H1 (cell line): Measurements from ENCODE around the gene MYRIP. TPM values are rescaled to one million over a fixed set of nuclear protein-coding genes. Genes with fewer than 3 reads are reported as not detected.

Source experiments
- CTCF ChIA-PET: fragments of 300-600 bp; sonication (Branson Sonifier 250); formaldehyde crosslinking; loops from one replicate; lab custom pipeline; 2021; ENCODE audit not compliant: partially characterized antibody; lab: Charles Lee
- POLR2A ChIA-PET: fragments of 300-600 bp; sonication (Branson Sonifier 250); formaldehyde crosslinking; loops from one replicate; lab custom pipeline; 2021; ENCODE audit warnings: inconsistent platforms; ENCODE audit not compliant: partially characterized antibody; lab: Charles Lee
- DNase-seq, 2 experiments: peaks; one replicate each; pipeline versions ENCODE4 v3.0.0 to v3.0.0-alpha.2; 2010 to 2022; ENCODE audit warnings: low spot score in 2 of 2, low read depth in 1 of 2, mixed read lengths in 1 of 2
- FAIRE-seq: peaks from 2 replicates; lab custom pipeline; 2011; peaks lifted over from hg19 to GRCh38; lab: Jason Lieb, UNC
- H2AFZ ChIP-seq: 2 replicates; pipeline ENCODE4 v1.8.1; 2012; ENCODE audit warnings: low read length, inconsistent platforms
- H2AK5ac ChIP-seq: 2 replicates; pipeline ENCODE4 v1.6.1; 2013; ENCODE audit warnings: low read depth, low read length
- H2BK120ac ChIP-seq: replicated peaks from 2 replicates; pipeline ENCODE3; 2013; ENCODE audit warnings: low read depth, low read length, inconsistent platforms
- H2BK12ac ChIP-seq: 2 replicates; pipeline ENCODE4 v1.6.1; 2013; ENCODE audit warnings: low read depth, low read length
- H2BK15ac ChIP-seq: 2 replicates; pipeline ENCODE4 v1.6.1; 2013; ENCODE audit warnings: low read length
- H2BK20ac ChIP-seq: 2 replicates; pipeline ENCODE4 v1.6.1; 2013; ENCODE audit warnings: low read length
- H2BK5ac ChIP-seq: 2 replicates; pipeline ENCODE4 v1.6.1; 2013; ENCODE audit warnings: low read depth, low read length
- H3K14ac ChIP-seq: 2 replicates; pipeline ENCODE4 v1.6.1; 2013; ENCODE audit warnings: inconsistent platforms; ENCODE audit not compliant: insufficient read length
- H3K18ac ChIP-seq: 2 replicates; pipeline ENCODE4 v1.6.1; 2013; ENCODE audit warnings: low read length; ENCODE audit errors: extremely low read depth
- H3K23ac ChIP-seq: 2 replicates; pipeline ENCODE4 v1.6.1; 2013; ENCODE audit warnings: inconsistent platforms; ENCODE audit not compliant: insufficient read length
- H3K23me2 ChIP-seq: 2 replicates; pipeline ENCODE4 v1.6.1; 2013; ENCODE audit warnings: low read depth, low read length
- H3K27ac ChIP-seq: 2 replicates; pipeline ENCODE4 v1.6.1; 2011; ENCODE audit warnings: low read depth, low read length, inconsistent platforms
- H3K27me3 ChIP-seq, 4 experiments: replicated peaks in 1 of 4; 1 replicate in 1 of 4; 2 replicates in 3 of 4; pipeline versions ENCODE4 v1.6.1 to v1.8.1; 2011 to 2013; ENCODE audit warnings: low read length in 3 of 4, mild to moderate bottlenecking in 3 of 4, inconsistent platforms in 2 of 4, mixed read lengths in 2 of 4, moderate library complexity in 1 of 4; ENCODE audit not compliant: control insufficient read depth in 3 of 4, insufficient read depth in 3 of 4; ENCODE audit errors: extremely low read depth in 1 of 4
- H3K36me3 ChIP-seq, 4 experiments: 2 replicates each; pipeline versions ENCODE4 v1.6.1 to v1.8.1; 2011 to 2013; ENCODE audit warnings: mild to moderate bottlenecking in 4 of 4, low read length in 3 of 4, moderate library complexity in 2 of 4, control low read depth in 1 of 4, inconsistent platforms in 1 of 4; ENCODE audit not compliant: insufficient read depth in 4 of 4, control insufficient read depth in 2 of 4
- H3K4ac ChIP-seq: replicated peaks from 2 replicates; pipeline ENCODE3; 2013; ENCODE audit warnings: low read length, low read depth, mixed read lengths, inconsistent platforms; ENCODE audit not compliant: insufficient read length
- H3K4me1 ChIP-seq, 4 experiments: replicated peaks in 1 of 4; 1 replicate in 1 of 4; 2 replicates in 3 of 4; pipeline versions ENCODE4 v1.6.1 to v1.8.1; 2011 to 2013; ENCODE audit warnings: low read length in 3 of 4, inconsistent platforms in 2 of 4, mixed read lengths in 1 of 4; ENCODE audit not compliant: insufficient read depth in 4 of 4, control insufficient read depth in 3 of 4
- H3K4me2 ChIP-seq, 2 experiments: 2 replicates each; pipeline versions ENCODE4 v1.6.1 to v1.8.1; 2011 to 2013; ENCODE audit warnings: low read depth in 2 of 2, low read length in 2 of 2, control low read depth in 1 of 2, inconsistent platforms in 1 of 2, mild to moderate bottlenecking in 1 of 2; ENCODE audit not compliant: insufficient read depth in 1 of 2
- H3K4me3 ChIP-seq, 4 experiments: fragments of 200-600, 300-600 bp in 1 of 4; sonication (generic), shearing (Covaris generic), sonication (Bioruptor Twin) in 1 of 4; 2 replicates each; pipeline versions ENCODE4 v1.5.1 to v1.8.1; 2011 to 2016; ENCODE audit warnings: low read length in 4 of 4, low read depth in 3 of 4, control low read depth in 2 of 4, inconsistent platforms in 2 of 4, mild to moderate bottlenecking in 2 of 4, mixed read lengths in 1 of 4, moderate library complexity in 1 of 4; ENCODE audit not compliant: insufficient read depth in 2 of 4; ENCODE audit errors: extremely low read depth in 1 of 4
- H3K56ac ChIP-seq: replicated peaks from 2 replicates; pipeline ENCODE3; 2013; ENCODE audit warnings: low read depth, mild to moderate bottlenecking, mixed read lengths, low read length, inconsistent platforms; ENCODE audit not compliant: insufficient read length
- H3K79me1 ChIP-seq: 2 replicates; pipeline ENCODE4 v1.6.1; 2013; ENCODE audit warnings: low read depth, low read length, control low read depth
- H3K79me2 ChIP-seq, 2 experiments: 2 replicates each; pipeline versions ENCODE4 v1.6.1 to v1.8.1; 2012 to 2013; ENCODE audit warnings: low read length in 2 of 2, mild to moderate bottlenecking in 2 of 2, inconsistent platforms in 1 of 2; ENCODE audit not compliant: insufficient read depth in 2 of 2, control insufficient read depth in 1 of 2
- H3K9ac ChIP-seq, 4 experiments: replicated peaks in 1 of 4; 1 replicate in 1 of 4; 2 replicates in 3 of 4; pipeline versions ENCODE4 v1.6.1 to v1.8.1; 2011 to 2013; ENCODE audit warnings: low read depth in 3 of 4, low read length in 3 of 4, control low read depth in 2 of 4, mild to moderate bottlenecking in 2 of 4, moderate library complexity in 2 of 4, inconsistent platforms in 1 of 4; ENCODE audit errors: extremely low read depth in 1 of 4
- H3K9me3 ChIP-seq, 2 experiments: 2 replicates each; pipeline versions ENCODE4 v1.6.1 to v1.8.1; 2012 to 2013; ENCODE audit warnings: mild to moderate bottlenecking in 2 of 2, moderate library complexity in 2 of 2, control low read depth in 1 of 2, inconsistent platforms in 1 of 2, low read depth in 1 of 2, low read length in 1 of 2, mixed read lengths in 1 of 2; ENCODE audit not compliant: insufficient read depth in 2 of 2
- H4K20me1 ChIP-seq, 2 experiments: replicated peaks in 1 of 2; 2 replicates each; pipeline versions ENCODE3 to v1.8.1; 2011 to 2013; ENCODE audit warnings: inconsistent platforms in 2 of 2, low read length in 2 of 2, mild to moderate bottlenecking in 1 of 2; ENCODE audit not compliant: insufficient read depth in 2 of 2, control insufficient read depth in 1 of 2
- H4K5ac ChIP-seq: 2 replicates; pipeline ENCODE4 v1.6.1; 2013; ENCODE audit warnings: low read length, low read depth, mixed read lengths, inconsistent platforms; ENCODE audit not compliant: insufficient read length
- H4K8ac ChIP-seq: 2 replicates; pipeline ENCODE4 v1.8.0; 2013; ENCODE audit warnings: mild to moderate bottlenecking, moderate library complexity, low read length, inconsistent platforms; ENCODE audit not compliant: insufficient read depth; ENCODE audit errors: extremely low read depth
- H4K91ac ChIP-seq: replicated peaks from 2 replicates; pipeline ENCODE3; 2013; ENCODE audit warnings: low read length, mixed read lengths, inconsistent platforms; ENCODE audit not compliant: insufficient read length
- FOSL1 ChIP-seq: IDR thresholded peaks from 2 replicates; pipeline ENCODE4 v1.6.1; 2011; ENCODE audit warnings: mild to moderate bottlenecking, low read depth, low read length, moderate library complexity; ENCODE audit not compliant: insufficient read depth
- JUND ChIP-seq: IDR thresholded peaks from 2 replicates; pipeline ENCODE4 v1.6.1; 2011; ENCODE audit warnings: mild to moderate bottlenecking, improper control_type of control experiment, low read length
- KDM4A ChIP-seq: IDR thresholded peaks from one replicate; pipeline ENCODE4 v1.7.1; 2012; ENCODE audit warnings: low read depth, mild to moderate bottlenecking, moderate library complexity, low read length, inconsistent platforms; ENCODE audit not compliant: severe bottlenecking
- WGBS, 2 experiments: shearing (Covaris generic) in 1 of 2; methylation state at CpG; one replicate each; pipeline versions ENCODE4 v1.1.6 to v1.1.7; 2013 to 2015; ENCODE audit warnings: low lambda C conversion rate in 2 of 2, mixed read lengths in 2 of 2, inconsistent platforms in 1 of 2, low coverage in 1 of 2, missing lambda C conversion rate in 1 of 2; ENCODE audit not compliant: insufficient replicate concordance in 2 of 2, insufficient coverage in 1 of 2, insufficient read length in 1 of 2; ENCODE audit errors: extremely low coverage in 1 of 2, missing lambda C conversion rate in 1 of 2; 5-methylcytosine and 5-hydroxymethylcytosine counted together
- polyA plus RNA-seq, 7 experiments: library from polyadenylated mRNA; depleted of rRNA in 3 of 7; stranded (reverse) in 5 of 7; unstranded in 2 of 7; fragments of >200 nt in 5 of 7; fragments of 200-250 nt in 2 of 7; gene quantifications; 1 replicate in 5 of 7; 2 replicates in 1 of 7; 4 replicates in 1 of 7; pipeline versions ENCODE4 v1.2.1 to v1.2.3, GENCODE V29; 2011 to 2013; ENCODE audit warnings: missing spikeins in 2 of 7, mixed read lengths in 2 of 7
- total RNA-seq: library from RNA; stranded (reverse); fragmentation: NEBNext Ultra II Directional; extraction: Animal tissue kit (Norgen Biotek cat#: 25700); gene quantifications from 2 replicates; pipeline ENCODE4 v1.2.1, GENCODE V29; 2021

MYRIP gene
- total and polyA plus RNA-seq, 2 of the 8 experiments (the other 6 are each of a cell fraction or from before 2014, with no cell fraction given) = 0.54 to 4.3 TPM

GRCh38 chr3:40308725-40309417, 499.5 kb downstream of the MYRIP start:
- H3K18ac ChIP-seq = peak overlapping the region; percentile 66; the same call in 1 of the 2 replicates
- H2BK12ac ChIP-seq = no peak overlapping the region
- H4K20me1 ChIP-seq = no peaks in the 10 kb centered on the region
- no peak overlapping the region; the same call in none of the 2 replicates for H4K8ac ChIP-seq
- H3K4me2 ChIP-seq = peak overlapping the region; percentile 69 to 84
- ChIA-PET POLR2A (interaction anchor here (0.6 to 2.2 kb wide), 30 partner anchors 8 to 1407 kb away, joined by 3 to 9 read pairs (median 3); partner anchors contain the start of gene RPL14), CTCF (interaction anchor here (0.7 to 16.5 kb wide), 13 partner anchors 9 to 159 kb away, joined by 3 to 290 read pairs (median 6); no protein-coding TSS in a partner anchor)
- TF ChIP-seq KDM4A (peak; percentile 16), FOSL1 (no peak), JUND (0 out of 2 replicates have a peak, but pooled peaks have one; percentile 69)
- H4K91ac ChIP-seq = peak overlapping the region; percentile 11
- H3K36me3 ChIP-seq = peaks cover 4 to 35% (median 16%) of the 10 kb centered on the region in 4 experiments; a peak in 5 of 8 replicates
- no peak overlapping the region for H2BK15ac ChIP-seq
- no peak overlapping the region for H3K56ac ChIP-seq
- H2BK20ac ChIP-seq = no peak overlapping the region
- peak overlapping the region; percentile 44 to 98 (median 50) for H3K4me3 ChIP-seq
- no peaks in the 10 kb centered on the region for H3K79me1 ChIP-seq
- peak overlapping the region; percentile 70 for H3K27ac ChIP-seq
- no peak overlapping the region for H2BK120ac ChIP-seq
- H2BK5ac ChIP-seq = no peak overlapping the region
- 31% methylated on average over 20 of the region's 20 CpGs; no CpG with 5 or more reads in 1 of the 2 experiments for WGBS, 2 experiments
- no peak overlapping the region for H3K4ac ChIP-seq
- peak overlapping the region; percentile 80 for H4K5ac ChIP-seq
- H3K23ac ChIP-seq = no peak overlapping the region
- peak overlapping the region; percentile 51 to 70 (median 54); a peak in 6 of 7 replicates for H3K9ac ChIP-seq
- H2AK5ac ChIP-seq = no peak overlapping the region
- no peak overlapping the region for H3K14ac ChIP-seq
- peak; percentile 13 for FAIRE-seq
- peak overlapping the region; percentile 87 for H2AFZ ChIP-seq
- DNase-seq = no peak
- H3K79me2 ChIP-seq = peaks cover 0 to 17% of the 10 kb centered on the region in 2 experiments; a peak in 3 of 4 replicates
- H3K9me3 ChIP-seq = no peaks in the 10 kb centered on the region
- H3K27me3 ChIP-seq = no peaks in the 10 kb centered on the region
- H3K23me2 ChIP-seq = no peaks in the 10 kb centered on the region
- peaks cover 3 to 5% (median 4%) of the 10 kb centered on the region in 4 experiments; a peak in 4 of 7 replicates for H3K4me1 ChIP-seq
